HG03045 (cell line): ENCODE measurements around the gene LRRC3.
"Not testable (repeated sequence)": the region's sequence is repeated elsewhere in the genome, so short reads cannot be mapped to it uniquely, and the experiment has no call there.

ENCODE experiments used
- ATAC-seq: cut with Tn5 transposase; IDR thresholded peaks from one replicate; pipeline ENCODE4 v1.9.1; 2021; ENCODE audit warnings: mild to moderate bottlenecking, moderate library complexity; ENCODE audit not compliant: unreplicated experiment

LRRC3 gene

GRCh38 chr21:44477131-44477530, 21.8 kb downstream of the LRRC3 start:
- no peak for ATAC-seq

DNA sequence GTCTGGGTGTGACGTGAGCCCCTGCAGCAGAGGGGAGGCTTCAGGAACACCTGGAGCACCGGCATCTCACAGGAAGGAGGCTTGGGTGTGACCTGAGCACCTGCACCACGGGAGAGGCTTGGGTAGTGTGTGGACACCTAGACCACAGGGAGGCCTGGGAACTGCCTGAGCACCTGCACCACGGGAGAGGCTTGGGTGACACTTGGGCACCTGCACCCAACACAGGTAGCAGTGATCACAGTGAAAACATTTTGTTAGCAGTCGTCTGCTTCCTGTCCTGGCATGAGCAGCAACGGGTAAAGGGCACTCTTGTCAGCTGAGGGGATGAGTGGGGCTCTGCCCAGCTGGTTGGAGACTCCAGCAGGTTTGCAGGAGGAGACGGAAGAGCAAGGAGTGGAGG, 22.4 kb downstream of the LRRC3 start:
- no peak for ATAC-seq

DNA sequence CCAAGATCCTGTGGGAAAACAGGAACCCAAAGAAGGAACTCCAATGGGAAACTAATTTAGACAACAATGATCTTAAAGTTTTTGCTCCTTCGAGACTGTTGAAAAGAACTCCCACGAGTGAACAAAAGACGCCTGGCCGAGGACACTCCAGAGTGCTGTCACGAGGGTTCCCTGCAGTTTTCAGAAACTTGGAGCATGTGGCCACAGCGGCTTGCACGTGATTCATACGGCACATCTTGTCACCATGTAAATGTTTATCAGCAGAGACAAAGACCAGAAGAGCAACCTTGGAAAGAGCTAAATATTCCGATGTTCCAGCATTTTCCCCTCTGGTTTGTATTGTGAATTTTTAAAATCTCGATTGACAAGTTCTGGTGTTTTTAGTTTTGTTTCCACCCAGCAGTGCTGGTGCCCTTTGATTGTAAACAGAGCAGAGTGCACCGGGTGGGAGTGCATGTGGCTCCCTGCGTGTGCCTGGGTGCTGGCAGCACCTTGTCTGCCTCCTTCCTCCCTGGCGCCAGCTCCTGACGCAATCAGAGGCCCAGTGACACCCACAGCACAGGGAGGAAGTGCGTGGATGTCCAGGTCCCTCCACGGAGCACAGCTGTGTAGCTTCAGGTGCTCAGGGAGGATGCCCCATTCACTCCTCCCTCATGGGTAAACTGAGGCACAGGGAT, 23.0 kb downstream of the LRRC3 start:
- ATAC-seq = no peak

GRCh38 chr21:44478801-44479167, 23.5 kb downstream of the LRRC3 start:
- no peak for ATAC-seq

DNA sequence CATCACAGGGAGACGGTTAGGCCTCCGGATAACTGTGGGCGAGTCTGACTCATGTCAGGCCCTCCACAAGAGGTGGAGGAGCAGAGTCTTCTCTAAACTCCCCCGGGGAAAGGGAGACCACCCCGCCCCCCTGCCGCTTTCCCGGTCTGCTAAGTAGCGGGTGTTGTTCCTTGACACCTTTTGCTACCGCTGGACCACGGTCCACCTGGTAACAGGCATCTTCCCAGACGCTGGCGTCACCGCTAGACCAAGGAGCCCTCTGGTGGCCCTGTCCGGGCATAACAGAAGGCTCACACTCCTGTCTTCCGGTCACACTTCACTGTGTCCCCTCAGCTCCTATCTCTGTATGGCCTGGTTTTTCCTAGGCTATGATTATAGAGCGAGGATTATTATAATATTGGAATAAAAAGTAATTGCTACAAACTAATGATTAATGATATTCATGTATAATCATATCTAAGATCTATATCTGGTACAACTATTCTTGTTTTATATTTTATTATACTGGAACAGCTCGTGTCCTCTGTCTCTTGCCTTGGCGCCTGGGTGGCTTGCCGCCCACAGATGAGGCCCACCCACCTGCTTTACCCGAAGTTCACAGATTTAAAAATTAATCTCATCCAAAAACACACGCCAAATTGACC, 24.4 kb downstream of the LRRC3 start:
- ATAC-seq = not testable (repeated sequence)

DNA sequence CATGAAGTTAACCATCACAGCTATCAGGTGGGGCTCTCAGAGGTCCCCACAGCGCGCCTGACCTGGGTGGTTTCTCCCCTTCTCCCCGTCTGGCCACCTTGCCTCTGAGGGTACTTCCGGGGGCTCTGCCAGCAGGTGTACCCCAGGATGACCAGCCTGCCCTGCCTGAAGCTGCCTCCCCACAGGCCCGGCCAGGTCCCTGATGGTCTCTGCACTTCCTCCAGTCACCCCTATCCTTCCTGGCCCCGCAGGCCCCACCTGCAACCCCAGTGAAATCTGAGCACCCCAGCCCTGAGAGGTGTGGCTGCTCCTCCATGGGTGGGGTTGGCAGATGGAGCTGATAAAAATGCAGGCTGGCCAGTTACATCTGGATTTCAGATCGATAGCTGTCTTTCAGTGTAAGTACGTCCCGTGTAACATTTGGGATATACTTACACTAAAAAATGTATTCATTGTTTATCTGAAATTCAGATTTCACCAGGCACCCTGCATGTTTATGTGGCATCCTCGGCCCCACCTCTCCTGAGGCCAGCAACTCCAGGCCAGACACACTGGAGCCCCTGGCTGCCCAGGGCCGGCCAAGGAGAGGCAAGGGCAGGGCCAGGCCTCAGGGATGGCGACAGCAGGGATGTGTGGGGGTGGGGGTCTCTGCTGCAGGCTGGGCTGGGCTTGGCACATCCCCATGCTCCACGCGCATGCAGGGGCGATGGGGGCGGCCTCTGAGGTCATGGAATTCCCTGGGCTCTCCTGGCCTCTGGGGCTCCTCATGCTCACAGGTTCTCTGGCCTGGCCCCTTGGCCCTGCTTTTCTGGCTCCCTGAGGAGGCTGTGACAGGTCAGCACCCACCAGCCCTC, 25.1 kb downstream of the LRRC3 start:
- no peak for ATAC-seq

DNA sequence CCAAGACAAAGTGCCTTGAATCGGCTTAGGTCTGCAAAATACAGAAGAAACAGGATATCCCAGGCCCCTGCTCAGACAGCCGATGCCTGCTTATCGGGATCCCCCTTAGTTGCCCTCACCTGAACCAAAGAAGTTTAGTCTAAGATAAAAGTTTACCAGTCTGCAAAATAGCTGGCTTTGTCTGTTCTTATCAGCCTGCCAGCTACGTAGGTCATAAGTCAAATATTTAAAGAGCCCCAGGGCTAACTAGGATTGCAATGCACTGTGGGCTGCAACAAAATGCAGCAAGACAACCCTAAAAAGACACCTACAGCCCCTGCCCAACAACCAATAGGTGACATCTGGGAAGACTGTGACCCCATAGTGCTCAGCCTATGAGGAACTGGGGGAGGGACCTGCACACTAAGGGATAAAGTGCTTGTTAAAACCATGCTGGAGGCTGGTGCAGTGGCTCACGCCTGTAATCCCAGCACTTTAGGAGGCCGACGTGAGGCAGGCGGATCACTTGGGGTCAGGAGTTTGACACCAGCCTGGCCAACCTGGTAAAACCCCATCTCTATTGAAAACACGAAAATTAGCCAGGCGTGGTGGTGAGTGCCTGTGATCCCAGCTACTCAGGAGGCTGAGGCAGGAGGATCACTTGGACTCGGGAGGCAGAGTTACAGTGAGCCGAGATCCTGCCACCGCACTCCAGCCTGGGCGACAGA, 27.4 kb downstream of the LRRC3 start:
- no peak for ATAC-seq

DNA sequence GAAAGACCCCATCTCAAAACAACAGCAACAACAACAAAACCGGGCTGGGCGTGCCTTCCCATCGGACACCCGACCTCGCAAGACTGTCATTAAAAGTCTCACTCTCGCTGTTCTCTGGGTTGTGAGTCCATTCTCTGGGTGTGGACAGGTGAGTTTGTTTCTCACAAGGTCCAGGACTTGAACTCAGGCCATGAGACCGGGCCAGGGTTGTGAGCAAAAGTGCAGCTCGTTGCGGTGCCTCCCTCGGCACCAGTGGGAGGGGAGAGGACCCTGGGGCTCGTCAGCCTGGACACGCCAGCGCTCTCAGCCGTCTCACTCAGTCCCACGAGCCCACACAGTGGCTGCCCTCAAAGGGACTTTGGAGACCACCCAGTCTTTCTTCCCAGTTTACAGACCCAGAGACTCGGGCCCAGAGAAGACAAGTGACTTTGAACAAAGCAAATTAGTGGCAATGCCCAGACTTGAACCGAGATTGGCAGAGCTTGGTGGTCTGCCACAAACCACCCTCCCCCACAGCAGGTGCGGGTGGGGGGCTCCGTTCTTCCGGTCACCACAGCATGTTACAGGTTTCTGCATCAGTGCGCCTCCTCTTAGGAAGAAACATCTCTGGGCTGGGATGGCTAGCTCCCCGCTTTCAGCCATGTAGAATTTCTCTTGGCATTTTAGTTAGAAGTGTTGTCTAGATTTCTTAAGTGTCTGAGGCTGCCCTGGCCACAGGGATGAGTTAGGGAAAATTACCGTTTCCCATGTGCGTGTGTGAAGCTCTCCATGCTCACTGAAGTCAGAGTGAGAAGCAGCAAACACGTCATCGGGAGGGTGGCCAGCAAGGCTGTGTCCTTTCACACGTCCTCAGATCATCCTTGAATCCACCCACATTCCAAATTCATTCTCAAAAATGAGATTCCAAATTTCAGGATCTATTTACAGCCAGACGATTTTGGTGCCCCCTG, 28.3 kb downstream of the LRRC3 start:
- ATAC-seq = no peak

- no peak for ATAC-seq
Observed at GRCh38 chr21:44484498-44485253, 29.4 kb downstream of the LRRC3 start.

DNA sequence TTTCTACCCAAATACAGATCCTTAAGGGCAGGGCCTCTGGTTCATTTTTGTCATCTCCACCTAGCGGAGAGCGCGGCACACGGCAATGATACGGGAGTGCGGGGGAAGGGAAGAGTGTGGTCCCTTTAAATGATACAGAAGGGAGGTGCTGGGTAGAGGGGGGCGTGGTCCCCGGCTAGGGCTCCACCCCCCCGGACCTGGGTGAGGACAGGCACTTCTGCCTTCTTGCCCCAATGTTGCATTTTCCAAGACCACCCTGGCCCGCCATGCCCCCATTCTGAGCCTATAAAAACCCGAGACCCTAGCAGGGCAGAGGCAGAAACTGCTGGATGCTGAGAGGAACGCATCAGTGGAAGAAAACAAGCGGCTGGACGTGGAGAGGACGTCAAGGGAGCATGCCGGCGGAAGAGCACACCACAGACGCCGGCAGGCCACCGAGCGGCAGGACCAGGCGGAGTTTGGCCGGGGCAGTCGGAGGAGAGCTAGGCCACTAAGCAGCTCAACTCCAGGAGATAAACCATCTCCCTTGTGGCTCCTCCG, 30.0 kb downstream of the LRRC3 start:
- ATAC-seq = no peak

DNA sequence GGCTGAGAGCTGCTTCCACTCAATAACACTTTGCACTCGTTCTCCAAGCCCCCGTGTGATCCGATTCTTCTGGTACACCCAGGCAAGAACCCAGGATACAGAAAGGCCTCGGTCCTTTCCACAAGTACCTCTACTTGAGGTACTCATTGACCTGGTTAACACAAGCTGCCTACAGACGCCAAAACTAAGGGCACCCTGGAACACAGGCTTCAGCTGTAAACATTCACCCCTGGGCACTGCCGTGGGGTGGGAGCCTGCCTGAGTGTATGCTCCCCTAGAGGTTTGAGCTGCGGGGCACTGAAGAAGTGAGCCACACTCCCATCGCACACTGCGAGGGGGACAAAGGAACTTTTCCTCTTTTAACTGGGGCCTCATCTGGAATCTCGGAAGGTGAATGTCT, 30.5 kb downstream of the LRRC3 start:
- ATAC-seq = no peak

GRCh38 chr21:44486302-44486701, 31.0 kb downstream of the LRRC3 start:
- no peak for ATAC-seq

DNA sequence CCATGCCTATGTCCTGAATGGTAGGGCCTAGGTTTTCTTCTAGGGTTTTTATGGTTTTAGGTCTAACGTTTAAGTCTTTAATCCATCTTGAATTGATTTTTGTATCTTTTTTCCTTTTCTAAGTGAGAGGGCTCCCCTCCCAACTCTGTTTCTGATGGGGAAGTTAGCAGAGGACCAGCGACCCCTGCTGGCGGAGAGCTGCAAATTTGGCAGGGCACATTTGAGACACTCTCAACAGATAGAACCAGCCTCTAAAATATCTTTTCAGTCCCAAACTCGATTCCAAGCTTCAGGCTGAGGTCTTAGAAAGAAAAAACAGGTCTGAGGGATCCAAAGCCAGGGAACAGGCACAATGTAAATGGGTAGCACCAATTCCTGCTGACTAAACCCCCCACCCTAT, 32.5 kb downstream of the LRRC3 start:
- ATAC-seq = no peak

GRCh38 chr21:44489962-44490361, 34.7 kb downstream of the LRRC3 start:
- no peak for ATAC-seq

DNA sequence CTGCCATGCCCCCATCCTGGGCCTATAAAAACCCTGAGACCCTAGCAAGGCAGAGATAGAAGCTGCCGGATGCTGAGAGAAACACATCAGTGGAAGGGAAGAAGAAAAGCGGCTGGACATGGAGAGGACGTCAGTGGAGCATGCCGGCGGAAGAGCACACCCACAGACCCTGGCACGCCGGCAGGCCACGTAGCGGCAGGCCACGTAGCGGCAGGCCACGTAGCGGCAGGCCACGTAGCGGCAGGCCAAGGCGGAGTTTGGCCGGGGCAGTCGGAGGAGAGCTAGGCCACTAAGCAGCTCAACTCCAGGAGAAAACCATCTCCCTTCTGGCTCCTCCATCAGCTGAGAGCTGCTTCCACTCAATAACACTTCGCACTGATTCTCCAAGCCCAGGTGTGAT, 35.1 kb downstream of the LRRC3 start:
- ATAC-seq = no peak

- no peak for ATAC-seq
Observed at GRCh38 chr21:44490816-44491215, 35.5 kb downstream of the LRRC3 start.

- ATAC-seq = no peak
Observed at GRCh38 chr21:44492567-44493385, 37.5 kb downstream of the LRRC3 start.

DNA sequence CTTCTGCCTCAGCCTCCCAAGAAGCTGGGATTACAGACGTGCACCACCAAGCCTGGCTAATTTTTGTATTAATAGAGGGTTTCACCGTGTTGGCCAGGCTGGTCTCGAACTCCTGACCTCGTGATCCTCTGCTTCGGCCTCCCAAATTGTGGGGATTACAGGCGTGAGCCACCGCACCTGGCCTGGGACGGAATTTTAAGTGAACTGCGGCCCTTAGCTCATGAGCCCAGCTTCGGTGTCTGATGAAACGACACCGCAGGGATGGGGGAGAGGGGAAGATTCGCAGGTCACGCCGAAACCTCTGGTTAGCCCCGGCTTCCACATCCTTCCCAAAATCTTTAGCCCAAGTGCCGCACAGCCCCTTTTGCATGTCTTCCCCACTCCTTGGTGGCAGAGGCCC, 39.1 kb downstream of the LRRC3 start:
- ATAC-seq = no peak
